Karpas-422 (cell line): Measurements from ENCODE around the gene PHRF1. TPM values are rescaled to one million over a fixed set of nuclear protein-coding genes. Genes with fewer than 3 reads are reported as not detected.

Experiments used
- DNase-seq: peaks from one replicate; pipeline ENCODE4 v3.0.0-alpha.2; 2015
- H2AFZ ChIP-seq: fragments of 200-600 bp; sonication (generic); 2 replicates; pipeline ENCODE4 v1.6.1; 2014; ENCODE audit warnings: antibody characterized with exemption, low read length, mixed read lengths
- H3K27ac ChIP-seq: fragments of 200-600 bp; sonication (generic); 2 replicates; pipeline ENCODE4 v1.5.1; 2014; ENCODE audit warnings: mild to moderate bottlenecking, low read length, moderate library complexity
- H3K27me3 ChIP-seq: fragments of 200-600 bp; sonication (generic); 2 replicates; pipeline ENCODE4 v1.6.1; 2014; ENCODE audit warnings: low read length, mixed read lengths
- H3K36me3 ChIP-seq: fragments of 200-600 bp; sonication (generic); 2 replicates; pipeline ENCODE4 v1.6.1; 2014; ENCODE audit warnings: low read length, mixed read lengths; ENCODE audit not compliant: insufficient read depth
- H3K4me1 ChIP-seq: fragments of 200-600 bp; sonication (generic); 2 replicates; pipeline ENCODE4 v1.6.1; 2014; ENCODE audit warnings: mild to moderate bottlenecking, low read length, mixed read lengths
- H3K4me2 ChIP-seq: fragments of 200-600 bp; sonication (generic); 2 replicates; pipeline ENCODE4 v1.6.1; 2014; ENCODE audit warnings: low read length, low read depth, mild to moderate bottlenecking; ENCODE audit not compliant: poor library complexity, severe bottlenecking
- H3K4me3 ChIP-seq: fragments of 200-600 bp; sonication (generic); 2 replicates; pipeline ENCODE4 v1.5.1; 2014; ENCODE audit warnings: mild to moderate bottlenecking, antibody characterized with exemption, low read length, mixed read lengths
- H3K79me2 ChIP-seq: fragments of 200-600 bp; sonication (generic); 2 replicates; pipeline ENCODE4 v1.6.1; 2014; ENCODE audit warnings: mild to moderate bottlenecking, low read length, mixed read lengths
- H3K9ac ChIP-seq: fragments of 200-600 bp; sonication (generic); 2 replicates; pipeline ENCODE4 v1.6.0; 2014; ENCODE audit warnings: low read length
- H3K9me2 ChIP-seq: fragments of 200-600 bp; sonication (generic), shearing (Covaris generic); replicated peaks from 2 replicates; pipeline ENCODE4 v1.6.0; 2014; ENCODE audit warnings: mild to moderate bottlenecking, low read length, moderate library complexity; ENCODE audit not compliant: insufficient read depth
- H3K9me3 ChIP-seq: fragments of 300-700, 200-600 bp; sonication (generic); 2 replicates; pipeline ENCODE4 v1.6.1; 2014; ENCODE audit warnings: low read length, mixed read lengths
- H4K20me1 ChIP-seq: fragments of 200-600 bp; sonication (generic); 2 replicates; pipeline ENCODE4 v1.6.1; 2014; ENCODE audit warnings: mild to moderate bottlenecking, antibody characterized with exemption, low read length, low read depth; ENCODE audit not compliant: insufficient read depth
- total RNA-seq: library from RNA; depleted of rRNA; stranded (reverse); fragments of >200 nt; shearing (Covaris generic); gene quantifications from 2 replicates; pipeline ENCODE4 v1.2.3, GENCODE V29; 2014; ENCODE audit warnings: low replicate concordance

Gene PHRF1
- total RNA-seq, 1 experiment from 2014 or later: 8.7 TPM

DNA sequence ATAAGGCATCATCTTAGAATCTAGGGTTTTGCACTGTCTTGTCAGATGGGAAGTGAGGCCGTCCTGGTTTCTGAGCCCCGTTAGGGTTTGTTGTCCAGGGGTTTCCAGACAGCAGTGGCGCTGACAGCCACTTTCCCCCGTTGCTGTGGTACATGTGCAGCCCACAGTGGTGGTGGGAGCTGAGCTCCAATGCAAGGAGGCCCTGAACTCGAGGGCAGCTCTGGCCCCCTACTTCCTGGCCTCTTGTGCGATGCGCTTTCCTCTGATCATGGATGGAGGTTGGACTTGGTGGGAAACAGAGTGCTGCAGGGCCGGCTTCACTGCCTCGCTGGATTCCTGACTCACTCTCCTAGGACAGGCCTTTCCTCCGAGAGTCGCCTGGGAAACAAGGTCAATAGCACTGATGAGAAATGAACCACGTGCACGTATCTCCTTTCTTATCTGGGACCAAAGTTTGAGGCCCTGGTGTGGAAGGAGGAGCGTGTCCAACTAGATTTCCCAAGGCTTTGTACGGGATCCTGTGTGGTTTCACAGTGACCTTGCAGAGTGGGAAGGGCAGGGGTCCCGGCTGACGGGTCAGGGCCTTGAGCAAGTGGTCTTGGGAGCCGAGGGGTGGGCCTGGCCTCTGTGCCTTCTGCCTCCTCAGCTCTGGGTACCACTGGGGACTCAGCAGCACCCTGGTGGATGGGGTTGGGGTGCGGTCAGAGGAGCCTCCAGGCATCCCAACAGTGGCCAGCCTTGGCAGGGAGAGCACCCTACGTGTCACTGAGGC lies 3.7 kb downstream of the PHRF1 start:
- Histone ChIP-seq H3K36me3 (peaks cover 20% of the 10 kb centered on the region), H3K79me2 (peaks cover 66% of the 10 kb centered on the region), H2AFZ (no peak overlapping the region), H3K4me3 (no peak overlapping the region), H3K27ac (no peak overlapping the region), H3K9ac (no peak overlapping the region), H3K9me3 (no peaks in the 10 kb centered on the region), H3K9me2 (no peaks in the 10 kb centered on the region), H4K20me1 (peaks cover 46% of the 10 kb centered on the region), H3K4me2 (no peak overlapping the region), H3K27me3 (no peaks in the 10 kb centered on the region), H3K4me1 (peaks cover 15% of the 10 kb centered on the region)
- no peak for DNase-seq

GRCh38 chr11:581342-581741 lies 5.1 kb downstream of the PHRF1 start:
- H3K27me3 ChIP-seq: no peaks in the 10 kb centered on the region
- no peak overlapping the region for H3K4me3 ChIP-seq
- peaks cover 12% of the 10 kb centered on the region for H3K4me1 ChIP-seq
- no peaks in the 10 kb centered on the region for H3K9me3 ChIP-seq
- no peak overlapping the region for H3K9ac ChIP-seq
- no peak for DNase-seq
- H3K79me2 ChIP-seq: peaks cover 66% of the 10 kb centered on the region
- H4K20me1 ChIP-seq: peaks cover 46% of the 10 kb centered on the region
- H3K4me2 ChIP-seq: no peak overlapping the region
- no peak overlapping the region for H3K27ac ChIP-seq
- H3K9me2 ChIP-seq: no peaks in the 10 kb centered on the region
- peaks cover 20% of the 10 kb centered on the region for H3K36me3 ChIP-seq
- H2AFZ ChIP-seq: no peak overlapping the region

DNA sequence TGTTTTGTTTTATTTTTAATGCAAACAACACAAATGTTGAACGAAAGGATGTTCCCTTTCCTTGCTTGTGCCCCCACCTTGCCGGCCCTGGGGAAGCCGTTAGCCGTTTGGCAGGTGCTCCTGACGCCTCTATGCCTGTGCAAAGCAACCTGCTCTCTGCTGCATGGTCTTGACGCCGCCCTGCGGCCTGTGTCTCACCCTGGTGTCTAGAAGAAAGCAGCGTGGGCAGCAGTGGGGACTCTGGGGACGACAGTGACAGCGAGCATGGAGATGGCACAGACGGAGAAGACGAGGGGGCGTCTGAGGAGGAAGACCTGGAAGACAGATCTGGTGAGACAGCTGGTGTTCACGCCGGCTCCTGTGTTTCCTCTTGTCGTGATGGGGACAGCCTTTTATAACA lies 5.5 kb downstream of the PHRF1 start:
- H3K79me2 ChIP-seq: peaks cover 65% of the 10 kb centered on the region
- H3K4me2 ChIP-seq: no peak overlapping the region
- no peaks in the 10 kb centered on the region for H3K9me2 ChIP-seq
- no peaks in the 10 kb centered on the region for H3K27me3 ChIP-seq
- DNase-seq: no peak
- H3K9me3 ChIP-seq: no peaks in the 10 kb centered on the region
- H3K4me1 ChIP-seq: peaks cover 12% of the 10 kb centered on the region
- no peak overlapping the region for H2AFZ ChIP-seq
- H3K9ac ChIP-seq: no peak overlapping the region
- peaks cover 46% of the 10 kb centered on the region for H4K20me1 ChIP-seq
- H3K27ac ChIP-seq: no peak overlapping the region
- H3K4me3 ChIP-seq: no peak overlapping the region
- H3K36me3 ChIP-seq: peaks cover 20% of the 10 kb centered on the region

DNA sequence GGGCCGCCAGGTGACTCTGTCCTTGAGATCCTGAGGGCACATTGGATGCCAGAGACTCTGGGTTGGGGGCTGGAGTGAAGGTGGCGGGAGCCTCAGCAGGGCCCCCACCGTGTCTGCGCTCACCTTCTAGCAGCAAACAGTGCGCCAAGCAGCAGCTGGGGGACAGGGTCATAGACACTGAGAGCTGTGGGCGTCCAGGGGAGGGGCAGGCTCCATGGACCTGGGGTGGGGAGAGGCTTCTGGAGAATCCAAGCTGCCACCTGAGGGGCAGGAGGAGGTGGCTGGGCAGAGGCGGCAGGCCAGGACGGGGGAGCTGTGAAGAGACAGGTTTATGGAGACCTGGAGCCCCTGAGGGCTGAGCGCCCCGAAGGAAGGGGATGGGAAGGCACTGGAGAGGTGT lies 8.0 kb downstream of the PHRF1 start:
- Histone ChIP-seq H3K9ac (no peak overlapping the region), H3K9me3 (no peaks in the 10 kb centered on the region), H4K20me1 (peaks cover 24% of the 10 kb centered on the region), H3K4me2 (no peak overlapping the region), H3K27ac (no peak overlapping the region), H3K36me3 (peaks cover 23% of the 10 kb centered on the region), H3K4me3 (no peak overlapping the region), H3K9me2 (no peaks in the 10 kb centered on the region), H3K79me2 (peaks cover 42% of the 10 kb centered on the region), H3K27me3 (no peaks in the 10 kb centered on the region), H3K4me1 (no peaks in the 10 kb centered on the region), H2AFZ (no peak overlapping the region)
- DNase-seq: no peak

DNA sequence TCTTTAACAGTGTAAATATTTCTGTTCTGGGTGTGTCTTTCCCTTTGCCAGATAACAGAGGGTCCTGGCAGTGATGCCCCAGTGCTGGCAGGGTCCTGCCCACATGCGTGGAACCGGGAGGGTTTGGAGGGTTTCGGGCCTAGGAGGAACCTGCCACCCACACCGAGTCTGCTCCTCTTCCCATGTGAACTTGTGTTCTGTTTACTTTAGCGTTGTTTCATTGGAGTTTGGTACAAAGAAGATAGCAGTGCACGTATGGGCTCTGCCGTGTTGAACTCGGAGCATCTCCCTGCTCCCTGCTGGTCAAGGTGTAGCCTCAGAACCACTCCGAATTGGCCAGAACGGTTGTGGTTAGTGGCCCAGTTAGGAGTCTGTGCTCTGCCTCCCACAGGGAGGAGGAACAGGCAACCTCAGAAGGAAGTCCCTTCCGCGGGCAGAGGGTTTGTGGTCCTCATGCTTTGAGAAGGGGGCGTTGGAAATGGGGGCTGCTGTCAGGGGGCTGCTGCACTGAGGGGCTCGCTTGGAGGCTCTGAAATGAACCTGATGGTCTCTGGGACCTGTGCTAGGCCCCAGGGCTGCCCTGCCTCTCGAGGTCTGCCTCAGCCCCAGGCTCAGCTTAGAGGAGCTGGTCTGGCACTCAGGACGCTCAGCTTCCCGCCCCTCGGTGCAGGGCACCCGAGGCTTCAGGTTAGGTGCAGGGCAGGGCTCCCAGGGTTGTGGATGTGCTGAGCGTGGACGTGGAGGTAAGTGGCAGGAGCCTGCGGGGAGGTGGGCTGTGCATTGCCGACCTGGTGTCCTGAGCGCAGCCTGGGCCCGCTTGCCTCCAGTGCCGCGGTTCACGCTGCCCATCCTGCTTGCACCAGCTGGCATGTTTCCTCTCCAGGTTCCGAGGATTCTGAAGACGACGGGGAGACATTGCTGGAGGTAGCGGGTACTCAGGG lies 10.4 kb downstream of the PHRF1 start:
- Histone ChIP-seq H3K27ac (no peak overlapping the region), H3K4me3 (no peak overlapping the region), H3K4me1 (no peaks in the 10 kb centered on the region), H4K20me1 (peaks cover 13% of the 10 kb centered on the region; the same call in 1 of the 2 replicates), H3K9ac (no peak overlapping the region), H3K79me2 (peaks cover 27% of the 10 kb centered on the region), H3K27me3 (no peaks in the 10 kb centered on the region), H2AFZ (no peak overlapping the region), H3K36me3 (peaks cover 19% of the 10 kb centered on the region), H3K4me2 (no peak overlapping the region), H3K9me3 (no peaks in the 10 kb centered on the region), H3K9me2 (no peaks in the 10 kb centered on the region)
- DNase-seq: no peak

DNA sequence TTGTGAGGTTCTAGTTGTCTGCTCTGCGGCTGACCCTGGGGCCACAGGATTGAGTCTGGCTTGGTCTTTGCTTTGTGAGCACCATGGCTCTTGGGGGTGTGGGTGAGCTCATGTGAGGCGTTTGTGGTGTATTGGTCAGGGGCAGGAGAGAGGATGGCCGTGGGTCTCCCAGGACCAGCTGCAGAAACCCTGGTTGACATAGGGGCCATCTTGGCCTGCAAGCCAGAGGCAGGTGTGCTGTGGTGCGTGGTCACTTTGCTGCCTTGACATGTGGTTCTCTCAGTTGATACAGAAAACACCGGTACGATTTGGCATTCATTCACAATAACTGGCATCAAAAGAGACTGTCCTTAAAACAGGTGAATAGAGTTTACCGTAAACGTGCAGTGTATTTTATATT lies 11.3 kb downstream of the PHRF1 start:
- H3K9me2 ChIP-seq: no peaks in the 10 kb centered on the region
- H3K9ac ChIP-seq: no peak overlapping the region
- H3K4me3 ChIP-seq: no peak overlapping the region
- H4K20me1 ChIP-seq: peaks cover 11% of the 10 kb centered on the region; the same call in 1 of the 2 replicates
- no peak overlapping the region for H3K27ac ChIP-seq
- DNase-seq: no peak
- no peaks in the 10 kb centered on the region for H3K9me3 ChIP-seq
- no peaks in the 10 kb centered on the region for H3K4me1 ChIP-seq
- no peak overlapping the region for H3K4me2 ChIP-seq
- H3K36me3 ChIP-seq: peaks cover 17% of the 10 kb centered on the region
- H3K79me2 ChIP-seq: peaks cover 24% of the 10 kb centered on the region
- H3K27me3 ChIP-seq: no peaks in the 10 kb centered on the region
- H2AFZ ChIP-seq: no peak overlapping the region

DNA sequence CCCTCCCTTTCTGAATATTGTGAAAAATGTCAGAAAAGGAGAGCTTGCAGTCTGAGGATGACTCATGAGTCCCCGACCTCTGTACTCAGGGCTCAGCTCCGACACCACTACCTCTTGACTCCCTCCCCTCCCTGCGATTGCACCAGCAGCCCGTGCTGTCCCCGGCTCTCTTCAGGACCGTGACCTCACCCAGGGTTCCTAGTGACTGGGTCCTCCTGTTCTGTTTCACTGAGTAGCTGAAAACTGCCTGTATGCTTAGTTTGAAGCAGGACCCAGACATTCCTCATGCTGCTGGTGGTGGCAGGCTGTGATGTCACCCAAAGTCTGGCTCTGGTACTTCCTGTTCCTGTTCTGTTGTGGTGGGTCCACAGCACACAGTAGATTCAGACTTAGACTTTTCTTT lies 11.7 kb downstream of the PHRF1 start:
- H3K9me2 ChIP-seq: no peaks in the 10 kb centered on the region
- no peak overlapping the region for H3K9ac ChIP-seq
- H3K27me3 ChIP-seq: no peaks in the 10 kb centered on the region
- DNase-seq: no peak
- no peaks in the 10 kb centered on the region for H3K9me3 ChIP-seq
- no peak overlapping the region for H2AFZ ChIP-seq
- no peak overlapping the region for H3K4me3 ChIP-seq
- no peak overlapping the region for H3K4me2 ChIP-seq
- H3K36me3 ChIP-seq: peaks cover 22% of the 10 kb centered on the region
- H3K79me2 ChIP-seq: peaks cover 26% of the 10 kb centered on the region
- H3K27ac ChIP-seq: no peak overlapping the region
- H3K4me1 ChIP-seq: no peaks in the 10 kb centered on the region
- H4K20me1 ChIP-seq: peaks cover 11% of the 10 kb centered on the region; the same call in 1 of the 2 replicates

DNA sequence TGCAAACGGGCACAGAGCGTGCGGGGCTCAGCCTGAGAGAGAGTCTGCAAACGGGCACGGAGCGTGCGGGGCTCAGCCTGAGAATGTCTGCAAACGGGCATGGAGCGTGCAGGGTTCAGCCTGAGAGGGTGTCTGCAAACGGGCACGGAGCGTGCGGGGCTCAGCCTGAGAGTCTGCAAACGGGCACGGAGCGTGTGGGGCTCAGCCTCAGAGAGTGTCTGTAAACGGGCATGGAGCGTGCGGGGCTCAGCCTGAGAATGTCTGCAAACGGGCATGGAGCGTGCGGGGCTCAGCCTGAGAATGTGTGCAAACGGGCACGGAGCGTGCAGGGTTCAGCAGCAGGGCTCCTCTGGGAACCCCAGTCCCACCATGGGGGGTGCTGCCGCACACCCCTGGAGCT lies 13.5 kb downstream of the PHRF1 start:
- no peak overlapping the region for H3K4me3 ChIP-seq
- no peak for DNase-seq
- 0 out of 2 replicates have a peak, but pooled peaks cover 16% of the 10 kb centered on the region for H3K79me2 ChIP-seq
- no peaks in the 10 kb centered on the region for H3K4me1 ChIP-seq
- peaks cover 11% of the 10 kb centered on the region; the same call in 1 of the 2 replicates for H4K20me1 ChIP-seq
- peaks cover 15% of the 10 kb centered on the region; the same call in 1 of the 2 replicates for H3K36me3 ChIP-seq
- no peak overlapping the region for H2AFZ ChIP-seq
- no peak overlapping the region for H3K4me2 ChIP-seq
- H3K27me3 ChIP-seq: no peaks in the 10 kb centered on the region
- no peaks in the 10 kb centered on the region for H3K9me2 ChIP-seq
- no peak overlapping the region for H3K27ac ChIP-seq
- no peaks in the 10 kb centered on the region for H3K9me3 ChIP-seq
- no peak overlapping the region for H3K9ac ChIP-seq
